ENCODE results near the gene PPP1R3G.

Gene PPP1R3G

DNA sequence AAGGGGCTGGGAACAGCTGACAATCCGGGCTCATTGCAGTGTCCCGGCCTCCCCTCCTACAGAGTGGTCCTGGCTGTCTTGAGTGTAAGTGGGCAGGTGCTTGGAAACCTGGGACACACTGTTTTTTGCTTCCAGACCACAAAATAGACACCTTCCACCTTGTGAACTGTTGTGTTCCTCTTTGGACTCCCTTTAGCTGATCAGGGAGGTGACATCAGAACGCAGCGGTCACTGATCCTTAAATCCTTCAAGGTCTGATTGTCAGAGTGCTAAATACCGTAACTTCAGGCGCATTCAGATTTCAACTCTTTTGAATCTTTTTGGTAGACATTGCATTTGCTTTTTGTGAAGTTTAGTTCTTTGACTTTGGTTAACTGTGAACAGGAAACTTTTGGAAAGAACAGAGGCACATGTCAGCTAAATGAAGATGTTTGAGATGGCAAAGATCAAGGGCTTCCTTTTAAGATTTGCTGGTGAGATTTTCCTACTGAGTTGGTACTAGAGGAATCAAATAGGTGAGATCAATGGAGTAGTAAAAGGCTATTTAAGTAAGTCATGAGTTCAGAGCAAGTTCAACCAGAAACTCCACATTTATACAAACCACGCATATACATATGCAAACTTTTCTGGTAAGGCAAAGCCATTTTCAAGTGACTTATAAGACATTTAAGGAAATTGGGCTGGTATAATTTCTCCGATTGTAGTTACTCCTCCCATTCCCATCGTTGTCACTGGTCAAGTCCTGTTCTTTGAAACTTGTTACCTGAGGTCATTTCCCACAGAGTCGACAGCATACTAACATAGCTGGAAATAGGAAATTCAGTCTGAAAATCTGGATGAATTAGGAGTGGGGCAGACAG, 6.3 kb downstream of the PPP1R3G start:
- Mint-ChIP-seq H3K4me1 (peaks cover 31% of the 10 kb centered on the region), H3K27ac (no peak overlapping the region), H3K4me3 (no peak overlapping the region), H3K36me3 (ENCODE audit: low read depth) (no peaks in the 10 kb centered on the region), H3K27me3 (ENCODE audit: low read depth, poor library complexity) (peaks cover 35% of the 10 kb centered on the region), H3K9me3 (no peaks in the 10 kb centered on the region)
- DNase-seq: no peak
- TF ChIP-seq, protein P1, sequence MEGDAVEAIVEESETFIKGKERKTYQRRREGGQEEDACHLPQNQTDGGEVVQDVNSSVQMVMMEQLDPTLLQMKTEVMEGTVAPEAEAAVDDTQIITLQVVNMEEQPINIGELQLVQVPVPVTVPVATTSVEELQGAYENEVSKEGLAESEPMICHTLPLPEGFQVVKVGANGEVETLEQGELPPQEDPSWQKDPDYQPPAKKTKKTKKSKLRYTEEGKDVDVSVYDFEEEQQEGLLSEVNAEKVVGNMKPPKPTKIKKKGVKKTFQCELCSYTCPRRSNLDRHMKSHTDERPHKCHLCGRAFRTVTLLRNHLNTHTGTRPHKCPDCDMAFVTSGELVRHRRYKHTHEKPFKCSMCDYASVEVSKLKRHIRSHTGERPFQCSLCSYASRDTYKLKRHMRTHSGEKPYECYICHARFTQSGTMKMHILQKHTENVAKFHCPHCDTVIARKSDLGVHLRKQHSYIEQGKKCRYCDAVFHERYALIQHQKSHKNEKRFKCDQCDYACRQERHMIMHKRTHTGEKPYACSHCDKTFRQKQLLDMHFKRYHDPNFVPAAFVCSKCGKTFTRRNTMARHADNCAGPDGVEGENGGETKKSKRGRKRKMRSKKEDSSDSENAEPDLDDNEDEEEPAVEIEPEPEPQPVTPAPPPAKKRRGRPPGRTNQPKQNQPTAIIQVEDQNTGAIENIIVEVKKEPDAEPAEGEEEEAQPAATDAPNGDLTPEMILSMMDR (IDR thresholded peaks at IDR 0.05): no peak

DNA sequence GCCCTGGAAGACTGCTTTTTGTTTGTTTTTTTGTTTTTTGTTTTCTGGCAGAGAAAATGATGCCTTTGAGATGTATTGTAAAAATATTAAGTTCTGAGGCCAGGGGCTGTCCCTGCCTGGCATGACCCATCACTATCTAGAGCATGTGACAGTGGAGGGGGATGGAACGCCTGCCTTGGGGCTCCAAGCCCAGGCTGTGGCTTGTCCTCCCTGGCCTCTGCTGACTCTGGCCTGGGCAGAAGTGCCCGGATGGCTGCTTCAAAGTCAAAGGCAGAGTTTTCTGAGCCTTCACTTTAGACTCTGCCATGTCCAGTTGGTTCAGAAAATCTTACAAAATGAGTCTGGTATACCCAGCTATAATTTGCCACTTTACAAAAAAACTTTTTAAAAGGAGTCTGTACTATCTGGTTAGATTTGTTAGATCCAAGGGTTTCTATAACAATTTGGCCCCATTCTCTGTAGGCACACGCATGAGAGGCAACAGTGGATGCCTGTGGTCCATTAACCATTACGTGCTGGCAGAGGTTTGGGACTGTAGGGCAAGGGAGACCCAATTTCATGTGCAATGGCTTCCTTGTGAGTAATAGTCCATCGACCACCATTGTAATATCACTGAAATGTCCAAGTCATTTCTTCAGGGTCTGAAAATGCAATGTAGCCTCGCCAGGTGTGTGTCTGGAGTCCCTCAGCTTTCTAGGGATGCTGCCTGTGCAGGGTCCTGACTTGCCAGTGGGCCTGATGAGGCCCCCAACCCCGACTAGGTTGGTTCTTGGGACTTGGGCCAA, 8.3 kb downstream of the PPP1R3G start:
- TF ChIP-seq, protein P1 (IDR thresholded peaks at IDR 0.05): no peak
- no peaks in the 10 kb centered on the region for H3K36me3 Mint-ChIP-seq (ENCODE audit: low read depth)
- no peak overlapping the region for H3K27ac Mint-ChIP-seq
- no peak overlapping the region for H3K4me3 Mint-ChIP-seq
- no peak for DNase-seq
- peaks cover 24% of the 10 kb centered on the region for H3K27me3 Mint-ChIP-seq (ENCODE audit: low read depth, poor library complexity)
- H3K9me3 Mint-ChIP-seq: no peaks in the 10 kb centered on the region
- H3K4me1 Mint-ChIP-seq: peaks cover 26% of the 10 kb centered on the region

DNA sequence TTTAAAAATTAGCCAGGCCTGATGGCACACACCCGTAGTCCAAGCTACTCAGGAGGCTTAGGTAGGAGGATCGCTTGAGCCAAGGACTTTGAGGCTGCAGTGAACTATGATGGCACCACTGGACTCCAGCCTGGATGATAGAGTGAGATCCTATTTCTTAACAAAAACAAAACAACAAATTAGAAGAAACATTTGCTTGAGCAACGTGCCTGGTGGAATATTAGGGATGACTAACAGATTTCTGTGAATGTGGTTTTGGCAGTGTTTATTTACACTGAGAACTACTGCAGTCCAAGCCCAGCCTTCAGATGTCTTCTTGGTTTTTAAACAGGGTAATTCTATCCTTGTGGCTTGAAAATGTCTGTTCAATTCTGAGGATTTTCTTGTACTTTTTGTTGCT, 9.2 kb downstream of the PPP1R3G start:
- no peak for DNase-seq
- TF ChIP-seq, protein P1 (IDR thresholded peaks at IDR 0.05): no peak
- H3K36me3 Mint-ChIP-seq (ENCODE audit: low read depth): no peaks in the 10 kb centered on the region
- H3K27me3 Mint-ChIP-seq (ENCODE audit: low read depth, poor library complexity): peaks cover 19% of the 10 kb centered on the region
- peaks cover 26% of the 10 kb centered on the region for H3K4me1 Mint-ChIP-seq
- no peak overlapping the region for H3K27ac Mint-ChIP-seq
- H3K9me3 Mint-ChIP-seq: no peaks in the 10 kb centered on the region
- H3K4me3 Mint-ChIP-seq: no peak overlapping the region

DNA sequence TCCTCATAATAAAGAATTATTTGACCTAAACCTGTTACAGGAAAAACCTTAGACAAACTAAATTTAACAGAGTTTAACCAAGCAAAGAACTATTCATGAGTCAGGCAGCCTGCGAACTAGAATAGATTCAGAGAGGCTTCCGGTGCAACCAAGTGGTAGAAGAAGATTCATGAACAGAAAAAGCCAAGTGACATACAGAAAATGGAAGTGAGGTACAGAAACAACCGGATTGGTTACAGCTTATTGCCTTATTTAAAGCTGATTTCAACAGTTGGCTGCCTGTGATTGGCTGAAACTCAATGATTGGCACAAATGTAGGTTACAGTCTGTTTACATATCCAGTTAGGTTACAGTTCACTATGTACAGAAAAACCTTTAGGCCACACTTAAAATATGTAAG, 10.1 kb downstream of the PPP1R3G start:
- Mint-ChIP-seq H3K4me1 (peaks cover 21% of the 10 kb centered on the region), H3K27me3 (ENCODE audit: low read depth, poor library complexity) (peaks cover 15% of the 10 kb centered on the region), H3K36me3 (ENCODE audit: low read depth) (no peaks in the 10 kb centered on the region), H3K4me3 (no peak overlapping the region), H3K27ac (no peak overlapping the region), H3K9me3 (no peaks in the 10 kb centered on the region)
- TF ChIP-seq, protein P1 (IDR thresholded peaks at IDR 0.05): no peak
- no peak for DNase-seq

DNA sequence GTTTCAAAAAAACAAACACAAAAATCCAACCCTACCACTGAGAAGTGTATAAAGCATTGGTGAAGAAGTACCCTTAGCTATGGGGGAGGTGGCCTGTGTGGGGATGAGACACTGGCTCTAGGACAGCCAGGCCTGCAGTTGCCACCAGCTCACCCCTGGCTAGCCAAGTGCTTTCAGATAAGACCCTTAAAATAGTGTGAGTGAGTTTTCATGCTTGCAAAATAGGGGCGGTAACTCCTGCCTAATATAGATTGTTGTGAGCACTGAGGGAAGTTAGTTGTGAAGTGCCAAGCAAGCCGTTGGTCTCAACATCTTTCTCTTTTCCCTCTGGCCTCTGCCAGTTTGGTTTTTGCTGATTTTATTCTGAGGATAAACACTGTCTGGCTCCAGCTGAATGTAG, 11.3 kb downstream of the PPP1R3G start:
- no peak overlapping the region for H3K27ac Mint-ChIP-seq

More for the DNA sequence above, 11.3 kb downstream of the PPP1R3G start:
- Mint-ChIP-seq H3K4me3 (no peak overlapping the region), H3K4me1 (peaks cover 18% of the 10 kb centered on the region), H3K27me3 (ENCODE audit: low read depth, poor library complexity) (peaks cover 10% of the 10 kb centered on the region), H3K36me3 (ENCODE audit: low read depth) (no peaks in the 10 kb centered on the region), H3K9me3 (no peaks in the 10 kb centered on the region)
- TF ChIP-seq, protein P1 (IDR thresholded peaks at IDR 0.05): no peak
- no peak for DNase-seq

Measured in nephron progenitor cell (in vitro differentiated cells).